HepG2 (cell line): Measurements from ENCODE around the gene SRRT.

ENCODE experiments used
- FOXJ3 ChIP-seq: sonication (generic); formaldehyde crosslinking; IDR thresholded peaks from 2 replicates; pipeline ENCODE4 v1.4.0; 2020; ENCODE audit warnings: missing genetic modification reagents, mild to moderate bottlenecking, borderline replicate concordance
- HCFC1 ChIP-seq: fragments of 150-350 bp; IDR thresholded peaks from 2 replicates; pipeline ENCODE4 v1.6.1; 2014; ENCODE audit warnings: low read depth, low read length
- MAFG ChIP-seq: sonication (generic); formaldehyde crosslinking; IDR thresholded peaks from 2 replicates; pipeline ENCODE4 v1.5.1; 2020; ENCODE audit warnings: mild to moderate bottlenecking, missing genetic modification reagents
- MYC ChIP-seq: sonication (generic); formaldehyde crosslinking; IDR thresholded peaks from 2 replicates; pipeline ENCODE4 v1.9.0; 2021; ENCODE audit warnings: missing genetic modification reagents, borderline replicate concordance
- POLR2A ChIP-seq, 2 experiments: IDR thresholded peaks; 2 replicates each; pipeline ENCODE4 v1.6.1; 2011; ENCODE audit warnings: low read depth in 2 of 2, low read length in 2 of 2, mild to moderate bottlenecking in 1 of 2, moderate library complexity in 1 of 2; ENCODE audit not compliant: insufficient read depth in 1 of 2
- SMYD3 ChIP-seq: sonication (generic); formaldehyde crosslinking; IDR thresholded peaks from 2 replicates; pipeline ENCODE4 v1.8.1; 2023; ENCODE audit warnings: mild to moderate bottlenecking, missing genetic modification reagents
- ZMYM4 ChIP-seq: sonication (generic); formaldehyde crosslinking; IDR thresholded peaks from 2 replicates; pipeline ENCODE4 v1.8.1; 2023; ENCODE audit warnings: mild to moderate bottlenecking, missing genetic modification reagents
- ZNF329 ChIP-seq: sonication (generic); formaldehyde crosslinking; IDR thresholded peaks from 2 replicates; pipeline ENCODE4 v1.9.0; 2021; ENCODE audit warnings: low read depth, mild to moderate bottlenecking, missing genetic modification reagents
- TF ChIP-seq, protein P1 (sequence below): sonication (generic); formaldehyde crosslinking; IDR thresholded peaks from 2 replicates; pipeline ENCODE4 v1.5.0; 2020; ENCODE audit warnings: mild to moderate bottlenecking, missing genetic modification reagents, moderate library complexity
- TF ChIP-seq, protein P2 (sequence below): conservative IDR thresholded peaks from 2 replicates; pipeline ENCODE4 v1.6.1; 2018; ENCODE audit warnings: missing genetic modification reagents
- TF ChIP-seq, protein P3 (sequence below): sonication (generic); formaldehyde crosslinking; IDR thresholded peaks from 2 replicates; pipeline ENCODE4 v1.8.1; 2023; ENCODE audit warnings: missing genetic modification reagents, inconsistent platforms, borderline replicate concordance
- TF ChIP-seq, protein P4 (sequence below): IDR thresholded peaks from 2 replicates; pipeline ENCODE4 v1.6.1; 2012; ENCODE audit warnings: inconsistent platforms
- TF ChIP-seq, protein P5 (sequence below): sonication (generic); formaldehyde crosslinking; IDR thresholded peaks from 2 replicates; pipeline ENCODE4 v1.4.0; 2020; ENCODE audit warnings: missing genetic modification reagents, borderline replicate concordance
- TF ChIP-seq, protein P6 (sequence below): sonication (generic); formaldehyde crosslinking; conservative IDR thresholded peaks from 2 replicates; pipeline ENCODE4 v1.4.0; 2020; ENCODE audit warnings: missing genetic modification reagents

DNA sequence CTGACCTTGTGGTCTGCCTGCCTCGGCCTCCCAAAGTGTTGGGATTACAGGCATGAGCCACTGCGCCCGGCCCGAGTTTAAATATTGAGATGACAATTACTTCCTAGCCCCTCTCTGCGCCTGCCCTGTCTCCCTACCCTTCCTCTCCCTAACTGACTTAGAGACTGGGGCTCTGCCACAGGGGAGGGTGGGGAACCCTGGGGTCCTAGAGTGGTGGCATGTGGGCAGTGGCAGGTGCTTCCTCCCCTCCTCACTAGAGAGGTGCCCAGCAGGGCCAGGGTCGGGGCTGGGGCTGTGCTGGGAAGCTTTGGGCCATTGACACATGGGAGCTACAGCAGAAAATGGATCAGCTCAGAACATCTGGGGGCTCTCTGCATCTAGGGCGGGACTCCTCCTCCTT, 27.7 kb downstream of the SRRT start:
- TF ChIP-seq, protein P1, sequence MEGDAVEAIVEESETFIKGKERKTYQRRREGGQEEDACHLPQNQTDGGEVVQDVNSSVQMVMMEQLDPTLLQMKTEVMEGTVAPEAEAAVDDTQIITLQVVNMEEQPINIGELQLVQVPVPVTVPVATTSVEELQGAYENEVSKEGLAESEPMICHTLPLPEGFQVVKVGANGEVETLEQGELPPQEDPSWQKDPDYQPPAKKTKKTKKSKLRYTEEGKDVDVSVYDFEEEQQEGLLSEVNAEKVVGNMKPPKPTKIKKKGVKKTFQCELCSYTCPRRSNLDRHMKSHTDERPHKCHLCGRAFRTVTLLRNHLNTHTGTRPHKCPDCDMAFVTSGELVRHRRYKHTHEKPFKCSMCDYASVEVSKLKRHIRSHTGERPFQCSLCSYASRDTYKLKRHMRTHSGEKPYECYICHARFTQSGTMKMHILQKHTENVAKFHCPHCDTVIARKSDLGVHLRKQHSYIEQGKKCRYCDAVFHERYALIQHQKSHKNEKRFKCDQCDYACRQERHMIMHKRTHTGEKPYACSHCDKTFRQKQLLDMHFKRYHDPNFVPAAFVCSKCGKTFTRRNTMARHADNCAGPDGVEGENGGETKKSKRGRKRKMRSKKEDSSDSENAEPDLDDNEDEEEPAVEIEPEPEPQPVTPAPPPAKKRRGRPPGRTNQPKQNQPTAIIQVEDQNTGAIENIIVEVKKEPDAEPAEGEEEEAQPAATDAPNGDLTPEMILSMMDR (CRISPR knock-in tag), result no peak
- TF ChIP-seq, protein P2, sequence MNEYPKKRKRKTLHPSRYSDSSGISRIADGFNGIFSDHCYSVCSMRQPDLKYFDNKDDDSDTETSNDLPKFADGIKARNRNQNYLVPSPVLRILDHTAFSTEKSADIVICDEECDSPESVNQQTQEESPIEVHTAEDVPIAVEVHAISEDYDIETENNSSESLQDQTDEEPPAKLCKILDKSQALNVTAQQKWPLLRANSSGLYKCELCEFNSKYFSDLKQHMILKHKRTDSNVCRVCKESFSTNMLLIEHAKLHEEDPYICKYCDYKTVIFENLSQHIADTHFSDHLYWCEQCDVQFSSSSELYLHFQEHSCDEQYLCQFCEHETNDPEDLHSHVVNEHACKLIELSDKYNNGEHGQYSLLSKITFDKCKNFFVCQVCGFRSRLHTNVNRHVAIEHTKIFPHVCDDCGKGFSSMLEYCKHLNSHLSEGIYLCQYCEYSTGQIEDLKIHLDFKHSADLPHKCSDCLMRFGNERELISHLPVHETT (CRISPR knock-in tag), result no peak
- TF ChIP-seq ZNF329 (CRISPR knock-in tag) (no peak), HCFC1 (no peak), SMYD3 (CRISPR knock-in tag) (no peak), FOXJ3 (no peak), POLR2A (IDR thresholded peaks at IDR 0.05; ENCODE audit: insufficient read depth in 1 of 2, low read depth in 2 of 2, low read length in 2 of 2) (no peak), ZMYM4 (no peak), MYC (CRISPR knock-in tag) (no peak), MAFG (CRISPR knock-in tag) (no peak)
- TF ChIP-seq, protein P3, sequence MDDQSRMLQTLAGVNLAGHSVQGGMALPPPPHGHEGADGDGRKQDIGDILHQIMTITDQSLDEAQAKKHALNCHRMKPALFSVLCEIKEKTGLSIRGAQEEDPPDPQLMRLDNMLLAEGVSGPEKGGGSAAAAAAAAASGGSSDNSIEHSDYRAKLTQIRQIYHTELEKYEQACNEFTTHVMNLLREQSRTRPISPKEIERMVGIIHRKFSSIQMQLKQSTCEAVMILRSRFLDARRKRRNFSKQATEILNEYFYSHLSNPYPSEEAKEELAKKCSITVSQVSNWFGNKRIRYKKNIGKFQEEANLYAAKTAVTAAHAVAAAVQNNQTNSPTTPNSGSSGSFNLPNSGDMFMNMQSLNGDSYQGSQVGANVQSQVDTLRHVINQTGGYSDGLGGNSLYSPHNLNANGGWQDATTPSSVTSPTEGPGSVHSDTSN (CRISPR knock-in tag), result no peak
- TF ChIP-seq, protein P4, sequence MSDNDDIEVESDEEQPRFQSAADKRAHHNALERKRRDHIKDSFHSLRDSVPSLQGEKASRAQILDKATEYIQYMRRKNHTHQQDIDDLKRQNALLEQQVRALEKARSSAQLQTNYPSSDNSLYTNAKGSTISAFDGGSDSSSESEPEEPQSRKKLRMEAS, result no peak
- TF ChIP-seq, protein P5, sequence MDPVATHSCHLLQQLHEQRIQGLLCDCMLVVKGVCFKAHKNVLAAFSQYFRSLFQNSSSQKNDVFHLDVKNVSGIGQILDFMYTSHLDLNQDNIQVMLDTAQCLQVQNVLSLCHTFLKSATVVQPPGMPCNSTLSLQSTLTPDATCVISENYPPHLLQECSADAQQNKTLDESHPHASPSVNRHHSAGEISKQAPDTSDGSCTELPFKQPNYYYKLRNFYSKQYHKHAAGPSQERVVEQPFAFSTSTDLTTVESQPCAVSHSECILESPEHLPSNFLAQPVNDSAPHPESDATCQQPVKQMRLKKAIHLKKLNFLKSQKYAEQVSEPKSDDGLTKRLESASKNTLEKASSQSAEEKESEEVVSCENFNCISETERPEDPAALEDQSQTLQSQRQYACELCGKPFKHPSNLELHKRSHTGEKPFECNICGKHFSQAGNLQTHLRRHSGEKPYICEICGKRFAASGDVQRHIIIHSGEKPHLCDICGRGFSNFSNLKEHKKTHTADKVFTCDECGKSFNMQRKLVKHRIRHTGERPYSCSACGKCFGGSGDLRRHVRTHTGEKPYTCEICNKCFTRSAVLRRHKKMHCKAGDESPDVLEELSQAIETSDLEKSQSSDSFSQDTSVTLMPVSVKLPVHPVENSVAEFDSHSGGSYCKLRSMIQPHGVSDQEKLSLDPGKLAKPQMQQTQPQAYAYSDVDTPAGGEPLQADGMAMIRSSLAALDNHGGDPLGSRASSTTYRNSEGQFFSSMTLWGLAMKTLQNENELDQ (CRISPR knock-in tag), result no peak
- TF ChIP-seq, protein P6, sequence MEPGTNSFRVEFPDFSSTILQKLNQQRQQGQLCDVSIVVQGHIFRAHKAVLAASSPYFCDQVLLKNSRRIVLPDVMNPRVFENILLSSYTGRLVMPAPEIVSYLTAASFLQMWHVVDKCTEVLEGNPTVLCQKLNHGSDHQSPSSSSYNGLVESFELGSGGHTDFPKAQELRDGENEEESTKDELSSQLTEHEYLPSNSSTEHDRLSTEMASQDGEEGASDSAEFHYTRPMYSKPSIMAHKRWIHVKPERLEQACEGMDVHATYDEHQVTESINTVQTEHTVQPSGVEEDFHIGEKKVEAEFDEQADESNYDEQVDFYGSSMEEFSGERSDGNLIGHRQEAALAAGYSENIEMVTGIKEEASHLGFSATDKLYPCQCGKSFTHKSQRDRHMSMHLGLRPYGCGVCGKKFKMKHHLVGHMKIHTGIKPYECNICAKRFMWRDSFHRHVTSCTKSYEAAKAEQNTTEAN (CRISPR knock-in tag), result no peak
